HCT116 (cell line): ENCODE results near the gene CAPN2.

Experiments
- CEBPB ChIP-seq: IDR thresholded peaks from 2 replicates; pipeline ENCODE4 v1.6.1; 2012; ENCODE audit warnings: low read depth
- EZH2 ChIP-seq: fragments of 200-600 bp; sonication (generic); IDR thresholded peaks from 2 replicates; pipeline ENCODE4 v1.6.1; 2017; ENCODE audit warnings: antibody characterized with exemption, mixed run types
- EZH2phosphoT487 ChIP-seq: fragments of 200-600 bp; IDR thresholded peaks from 2 replicates; pipeline ENCODE4 v1.6.1; 2018; ENCODE audit warnings: antibody characterized with exemption, borderline replicate concordance
- POLR2A ChIP-seq: IDR thresholded peaks from 2 replicates; pipeline ENCODE4 v1.7.0; 2011; ENCODE audit warnings: borderline replicate concordance; ENCODE audit not compliant: insufficient read depth, insufficient read length; ENCODE audit errors: extremely low read depth
- TCF7L2 ChIP-seq: IDR thresholded peaks from 2 replicates; pipeline ENCODE4 v1.7.0; 2011; ENCODE audit warnings: borderline replicate concordance, inconsistent platforms; ENCODE audit not compliant: insufficient read depth, insufficient read length; ENCODE audit errors: extremely low read depth
- TF ChIP-seq, protein P1 (sequence below): IDR thresholded peaks from 2 replicates; pipeline ENCODE4 v1.6.1; 2012
- TF ChIP-seq, protein P2 (sequence below), 3 experiments: fragments of 200-600 bp in 1 of 3; sonication (generic) in 1 of 3; IDR thresholded peaks in 2 of 3; conservative IDR thresholded peaks in 1 of 3; 2 replicates each; pipeline ENCODE4 v1.5.1; 2012 to 2017; ENCODE audit warnings: low read depth in 2 of 3, low read length in 2 of 3, antibody characterized with exemption in 1 of 3, borderline replicate concordance in 1 of 3, control low read depth in 1 of 3, mild to moderate bottlenecking in 1 of 3, mixed read lengths in 1 of 3, mixed run types in 1 of 3, moderate library complexity in 1 of 3; ENCODE audit not compliant: insufficient read depth in 1 of 3

DNA sequence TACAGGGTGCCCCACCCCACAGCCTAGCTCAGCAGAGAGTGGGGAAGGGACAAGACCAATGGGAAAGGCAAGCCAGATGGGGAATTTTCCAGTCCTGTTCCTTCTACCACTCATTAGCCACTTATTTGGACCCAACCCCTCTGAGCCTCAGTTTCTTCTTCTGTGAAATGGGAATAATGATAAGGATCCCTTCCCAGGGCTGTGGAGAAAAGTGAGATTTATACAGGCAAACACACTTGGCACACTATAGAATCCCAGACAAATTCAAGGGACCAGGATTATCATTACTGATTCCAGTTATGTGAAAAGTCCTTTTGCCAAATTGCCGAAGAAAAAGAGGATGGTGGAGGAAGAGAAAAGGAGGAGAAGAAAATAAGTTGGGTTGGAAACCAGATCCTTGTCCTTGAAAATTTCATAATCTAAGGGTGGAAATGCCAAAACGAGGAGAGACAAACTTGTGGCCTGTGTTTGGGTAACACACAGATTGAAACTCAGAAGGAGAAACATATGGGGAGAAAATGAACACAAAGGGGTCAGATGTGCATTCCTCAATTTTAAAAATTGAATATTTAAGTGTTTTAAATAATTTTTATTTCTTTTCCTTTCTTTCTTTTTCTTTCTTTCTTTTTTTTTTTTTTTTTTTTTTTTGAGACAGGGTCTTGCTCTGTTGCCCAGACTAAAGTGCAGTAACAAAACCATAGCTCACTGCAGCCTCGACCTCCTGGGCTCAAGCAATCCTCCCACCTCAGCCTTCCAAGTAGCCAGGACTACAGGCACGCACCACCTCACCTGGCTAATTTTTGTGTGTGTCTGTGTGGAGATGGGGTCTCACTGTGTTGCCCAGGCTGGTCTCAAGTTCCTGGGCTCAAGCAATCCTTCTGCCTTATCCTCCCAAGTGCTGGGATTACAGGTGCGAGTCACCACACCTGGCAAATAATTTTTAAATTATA lies 9.6 kb downstream of the CAPN2 start:
- TF ChIP-seq, protein P1, sequence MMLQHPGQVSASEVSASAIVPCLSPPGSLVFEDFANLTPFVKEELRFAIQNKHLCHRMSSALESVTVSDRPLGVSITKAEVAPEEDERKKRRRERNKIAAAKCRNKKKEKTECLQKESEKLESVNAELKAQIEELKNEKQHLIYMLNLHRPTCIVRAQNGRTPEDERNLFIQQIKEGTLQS, result no peak
- TF ChIP-seq, protein P2, sequence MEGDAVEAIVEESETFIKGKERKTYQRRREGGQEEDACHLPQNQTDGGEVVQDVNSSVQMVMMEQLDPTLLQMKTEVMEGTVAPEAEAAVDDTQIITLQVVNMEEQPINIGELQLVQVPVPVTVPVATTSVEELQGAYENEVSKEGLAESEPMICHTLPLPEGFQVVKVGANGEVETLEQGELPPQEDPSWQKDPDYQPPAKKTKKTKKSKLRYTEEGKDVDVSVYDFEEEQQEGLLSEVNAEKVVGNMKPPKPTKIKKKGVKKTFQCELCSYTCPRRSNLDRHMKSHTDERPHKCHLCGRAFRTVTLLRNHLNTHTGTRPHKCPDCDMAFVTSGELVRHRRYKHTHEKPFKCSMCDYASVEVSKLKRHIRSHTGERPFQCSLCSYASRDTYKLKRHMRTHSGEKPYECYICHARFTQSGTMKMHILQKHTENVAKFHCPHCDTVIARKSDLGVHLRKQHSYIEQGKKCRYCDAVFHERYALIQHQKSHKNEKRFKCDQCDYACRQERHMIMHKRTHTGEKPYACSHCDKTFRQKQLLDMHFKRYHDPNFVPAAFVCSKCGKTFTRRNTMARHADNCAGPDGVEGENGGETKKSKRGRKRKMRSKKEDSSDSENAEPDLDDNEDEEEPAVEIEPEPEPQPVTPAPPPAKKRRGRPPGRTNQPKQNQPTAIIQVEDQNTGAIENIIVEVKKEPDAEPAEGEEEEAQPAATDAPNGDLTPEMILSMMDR (IDR thresholded peaks at IDR 0.05 in 2 of 3, conservative IDR thresholded peaks at IDR 0.05 in 1 of 3; ENCODE audit: borderline replicate concordance in 1 of 3, insufficient read depth in 1 of 3, low read depth in 2 of 3, low read length in 2 of 3), result no peak
- no peak for TF ChIP-seq CEBPB
- TF ChIP-seq TCF7L2, result no peak
- no peak for TF ChIP-seq EZH2
- TF ChIP-seq EZH2phosphoT487, result no peak
- TF ChIP-seq POLR2A, result no peak
